H1 (cell line): ENCODE measurements around the gene TSHZ2. TPM values are rescaled to one million over a fixed set of nuclear protein-coding genes. Genes with fewer than 3 reads are reported as not detected.

Experiments used
- CTCF ChIA-PET: fragments of 300-600 bp; sonication (Branson Sonifier 250); formaldehyde crosslinking; loops from one replicate; lab custom pipeline; 2021; ENCODE audit not compliant: partially characterized antibody; lab: Charles Lee
- POLR2A ChIA-PET: fragments of 300-600 bp; sonication (Branson Sonifier 250); formaldehyde crosslinking; loops from one replicate; lab custom pipeline; 2021; ENCODE audit warnings: inconsistent platforms; ENCODE audit not compliant: partially characterized antibody; lab: Charles Lee
- DNase-seq, 2 experiments: peaks; one replicate each; pipeline versions ENCODE4 v3.0.0 to v3.0.0-alpha.2; 2010 to 2022; ENCODE audit warnings: low spot score in 2 of 2, low read depth in 1 of 2, mixed read lengths in 1 of 2
- FAIRE-seq: peaks from 2 replicates; lab custom pipeline; 2011; peaks lifted over from hg19 to GRCh38; lab: Jason Lieb, UNC
- H2AFZ ChIP-seq: 2 replicates; pipeline ENCODE4 v1.8.1; 2012; ENCODE audit warnings: low read length, inconsistent platforms
- H2AK5ac ChIP-seq: 2 replicates; pipeline ENCODE4 v1.6.1; 2013; ENCODE audit warnings: low read depth, low read length
- H2BK120ac ChIP-seq: replicated peaks from 2 replicates; pipeline ENCODE3; 2013; ENCODE audit warnings: low read depth, low read length, inconsistent platforms
- H2BK12ac ChIP-seq: 2 replicates; pipeline ENCODE4 v1.6.1; 2013; ENCODE audit warnings: low read depth, low read length
- H2BK15ac ChIP-seq: 2 replicates; pipeline ENCODE4 v1.6.1; 2013; ENCODE audit warnings: low read length
- H2BK20ac ChIP-seq: 2 replicates; pipeline ENCODE4 v1.6.1; 2013; ENCODE audit warnings: low read length
- H2BK5ac ChIP-seq: 2 replicates; pipeline ENCODE4 v1.6.1; 2013; ENCODE audit warnings: low read depth, low read length
- H3K14ac ChIP-seq: 2 replicates; pipeline ENCODE4 v1.6.1; 2013; ENCODE audit warnings: inconsistent platforms; ENCODE audit not compliant: insufficient read length
- H3K18ac ChIP-seq: 2 replicates; pipeline ENCODE4 v1.6.1; 2013; ENCODE audit warnings: low read length; ENCODE audit errors: extremely low read depth
- H3K23ac ChIP-seq: 2 replicates; pipeline ENCODE4 v1.6.1; 2013; ENCODE audit warnings: inconsistent platforms; ENCODE audit not compliant: insufficient read length
- H3K23me2 ChIP-seq: 2 replicates; pipeline ENCODE4 v1.6.1; 2013; ENCODE audit warnings: low read depth, low read length
- H3K27ac ChIP-seq: 2 replicates; pipeline ENCODE4 v1.6.1; 2011; ENCODE audit warnings: low read depth, low read length, inconsistent platforms
- H3K27me3 ChIP-seq, 4 experiments: replicated peaks in 1 of 4; 1 replicate in 1 of 4; 2 replicates in 3 of 4; pipeline versions ENCODE4 v1.6.1 to v1.8.1; 2011 to 2013; ENCODE audit warnings: low read length in 3 of 4, mild to moderate bottlenecking in 3 of 4, inconsistent platforms in 2 of 4, mixed read lengths in 2 of 4, moderate library complexity in 1 of 4; ENCODE audit not compliant: control insufficient read depth in 3 of 4, insufficient read depth in 3 of 4; ENCODE audit errors: extremely low read depth in 1 of 4
- H3K36me3 ChIP-seq, 4 experiments: 2 replicates each; pipeline versions ENCODE4 v1.6.1 to v1.8.1; 2011 to 2013; ENCODE audit warnings: mild to moderate bottlenecking in 4 of 4, low read length in 3 of 4, moderate library complexity in 2 of 4, control low read depth in 1 of 4, inconsistent platforms in 1 of 4; ENCODE audit not compliant: insufficient read depth in 4 of 4, control insufficient read depth in 2 of 4
- H3K4ac ChIP-seq: replicated peaks from 2 replicates; pipeline ENCODE3; 2013; ENCODE audit warnings: low read length, low read depth, mixed read lengths, inconsistent platforms; ENCODE audit not compliant: insufficient read length
- H3K4me1 ChIP-seq, 4 experiments: replicated peaks in 1 of 4; 1 replicate in 1 of 4; 2 replicates in 3 of 4; pipeline versions ENCODE4 v1.6.1 to v1.8.1; 2011 to 2013; ENCODE audit warnings: low read length in 3 of 4, inconsistent platforms in 2 of 4, mixed read lengths in 1 of 4; ENCODE audit not compliant: insufficient read depth in 4 of 4, control insufficient read depth in 3 of 4
- H3K4me2 ChIP-seq, 2 experiments: 2 replicates each; pipeline versions ENCODE4 v1.6.1 to v1.8.1; 2011 to 2013; ENCODE audit warnings: low read depth in 2 of 2, low read length in 2 of 2, control low read depth in 1 of 2, inconsistent platforms in 1 of 2, mild to moderate bottlenecking in 1 of 2; ENCODE audit not compliant: insufficient read depth in 1 of 2
- H3K4me3 ChIP-seq, 4 experiments: fragments of 200-600, 300-600 bp in 1 of 4; sonication (generic), shearing (Covaris generic), sonication (Bioruptor Twin) in 1 of 4; 2 replicates each; pipeline versions ENCODE4 v1.5.1 to v1.8.1; 2011 to 2016; ENCODE audit warnings: low read length in 4 of 4, low read depth in 3 of 4, control low read depth in 2 of 4, inconsistent platforms in 2 of 4, mild to moderate bottlenecking in 2 of 4, mixed read lengths in 1 of 4, moderate library complexity in 1 of 4; ENCODE audit not compliant: insufficient read depth in 2 of 4; ENCODE audit errors: extremely low read depth in 1 of 4
- H3K56ac ChIP-seq: replicated peaks from 2 replicates; pipeline ENCODE3; 2013; ENCODE audit warnings: low read depth, mild to moderate bottlenecking, mixed read lengths, low read length, inconsistent platforms; ENCODE audit not compliant: insufficient read length
- H3K79me1 ChIP-seq: 2 replicates; pipeline ENCODE4 v1.6.1; 2013; ENCODE audit warnings: low read depth, low read length, control low read depth
- H3K79me2 ChIP-seq, 2 experiments: 2 replicates each; pipeline versions ENCODE4 v1.6.1 to v1.8.1; 2012 to 2013; ENCODE audit warnings: low read length in 2 of 2, mild to moderate bottlenecking in 2 of 2, inconsistent platforms in 1 of 2; ENCODE audit not compliant: insufficient read depth in 2 of 2, control insufficient read depth in 1 of 2
- H3K9ac ChIP-seq, 4 experiments: replicated peaks in 1 of 4; 1 replicate in 1 of 4; 2 replicates in 3 of 4; pipeline versions ENCODE4 v1.6.1 to v1.8.1; 2011 to 2013; ENCODE audit warnings: low read depth in 3 of 4, low read length in 3 of 4, control low read depth in 2 of 4, mild to moderate bottlenecking in 2 of 4, moderate library complexity in 2 of 4, inconsistent platforms in 1 of 4; ENCODE audit errors: extremely low read depth in 1 of 4
- H3K9me3 ChIP-seq, 2 experiments: 2 replicates each; pipeline versions ENCODE4 v1.6.1 to v1.8.1; 2012 to 2013; ENCODE audit warnings: mild to moderate bottlenecking in 2 of 2, moderate library complexity in 2 of 2, control low read depth in 1 of 2, inconsistent platforms in 1 of 2, low read depth in 1 of 2, low read length in 1 of 2, mixed read lengths in 1 of 2; ENCODE audit not compliant: insufficient read depth in 2 of 2
- H4K20me1 ChIP-seq, 2 experiments: replicated peaks in 1 of 2; 2 replicates each; pipeline versions ENCODE3 to v1.8.1; 2011 to 2013; ENCODE audit warnings: inconsistent platforms in 2 of 2, low read length in 2 of 2, mild to moderate bottlenecking in 1 of 2; ENCODE audit not compliant: insufficient read depth in 2 of 2, control insufficient read depth in 1 of 2
- H4K5ac ChIP-seq: 2 replicates; pipeline ENCODE4 v1.6.1; 2013; ENCODE audit warnings: low read length, low read depth, mixed read lengths, inconsistent platforms; ENCODE audit not compliant: insufficient read length
- H4K8ac ChIP-seq: 2 replicates; pipeline ENCODE4 v1.8.0; 2013; ENCODE audit warnings: mild to moderate bottlenecking, moderate library complexity, low read length, inconsistent platforms; ENCODE audit not compliant: insufficient read depth; ENCODE audit errors: extremely low read depth
- H4K91ac ChIP-seq: replicated peaks from 2 replicates; pipeline ENCODE3; 2013; ENCODE audit warnings: low read length, mixed read lengths, inconsistent platforms; ENCODE audit not compliant: insufficient read length
- CREB1 ChIP-seq: IDR thresholded peaks from 2 replicates; pipeline ENCODE4 v1.6.1; 2012; ENCODE audit warnings: inconsistent platforms
- JUND ChIP-seq: IDR thresholded peaks from 2 replicates; pipeline ENCODE4 v1.6.1; 2011; ENCODE audit warnings: mild to moderate bottlenecking, improper control_type of control experiment, low read length
- KDM1A ChIP-seq: fragments of 200-600, 300-600 bp; sonication (generic); IDR thresholded peaks from 2 replicates; pipeline ENCODE4 v1.7.1; 2016; ENCODE audit warnings: mild to moderate bottlenecking, low read length, borderline replicate concordance
- KDM4A ChIP-seq: IDR thresholded peaks from one replicate; pipeline ENCODE4 v1.7.1; 2012; ENCODE audit warnings: low read depth, mild to moderate bottlenecking, moderate library complexity, low read length, inconsistent platforms; ENCODE audit not compliant: severe bottlenecking
- KDM5A ChIP-seq: fragments of 200-600 bp; IDR thresholded peaks from 2 replicates; pipeline ENCODE4 v1.7.1; 2012; ENCODE audit warnings: mild to moderate bottlenecking, low read length, inconsistent platforms, mixed read lengths
- NRF1 ChIP-seq: IDR thresholded peaks from 2 replicates; pipeline ENCODE4 v1.6.1; 2011; ENCODE audit warnings: mild to moderate bottlenecking, low read depth, low read length, improper control_type of control experiment
- POLR2A ChIP-seq, 2 experiments: IDR thresholded peaks; 1 replicate in 1 of 2; 2 replicates in 1 of 2; pipeline ENCODE4 v1.6.1; 2011; ENCODE audit warnings: low read depth in 2 of 2, low read length in 2 of 2, mild to moderate bottlenecking in 2 of 2; ENCODE audit errors: control extremely low read depth in 1 of 2
- RBBP5 ChIP-seq: IDR thresholded peaks from 2 replicates; pipeline ENCODE4 v1.7.1; 2012; ENCODE audit warnings: low read depth, mild to moderate bottlenecking, inconsistent platforms, low read length, moderate library complexity, borderline replicate concordance
- RNF2 ChIP-seq: fragments of 200-900, 300-1000 bp; sonication (generic); IDR thresholded peaks from 2 replicates; pipeline ENCODE4 v1.7.1; 2016; ENCODE audit warnings: borderline replicate concordance, low read depth, mild to moderate bottlenecking, antibody characterized with exemption, low read length; ENCODE audit not compliant: poor library complexity, severe bottlenecking; ENCODE audit errors: missing control alignments
- RXRA ChIP-seq: IDR thresholded peaks from 2 replicates; pipeline ENCODE4 v1.6.1; 2011; ENCODE audit warnings: low read depth, mild to moderate bottlenecking, low read length, moderate library complexity; ENCODE audit not compliant: insufficient read depth
- SAP30 ChIP-seq: fragments of 300-600 bp; sonication (generic); IDR thresholded peaks from 2 replicates; pipeline ENCODE4 v1.7.1; 2012; ENCODE audit warnings: low read length, moderate library complexity, mild to moderate bottlenecking, inconsistent platforms; ENCODE audit not compliant: insufficient read depth, insufficient replicate concordance
- SIN3A ChIP-seq, 2 experiments: IDR thresholded peaks in 1 of 2; conservative IDR thresholded peaks in 1 of 2; 2 replicates each; pipeline ENCODE4 v1.6.1; 2011 to 2012; ENCODE audit warnings: low read length in 2 of 2, improper control_type of control experiment in 1 of 2, low read depth in 1 of 2, mild to moderate bottlenecking in 1 of 2
- SP2 ChIP-seq: IDR thresholded peaks from 2 replicates; pipeline ENCODE4 v1.6.1; 2012; ENCODE audit warnings: mild to moderate bottlenecking, low read length, inconsistent platforms
- WGBS, 2 experiments: shearing (Covaris generic) in 1 of 2; methylation state at CpG; one replicate each; pipeline versions ENCODE4 v1.1.6 to v1.1.7; 2013 to 2015; ENCODE audit warnings: low lambda C conversion rate in 2 of 2, mixed read lengths in 2 of 2, inconsistent platforms in 1 of 2, low coverage in 1 of 2, missing lambda C conversion rate in 1 of 2; ENCODE audit not compliant: insufficient replicate concordance in 2 of 2, insufficient coverage in 1 of 2, insufficient read length in 1 of 2; ENCODE audit errors: extremely low coverage in 1 of 2, missing lambda C conversion rate in 1 of 2; 5-methylcytosine and 5-hydroxymethylcytosine counted together
- polyA plus RNA-seq, 7 experiments: library from polyadenylated mRNA; depleted of rRNA in 3 of 7; stranded (reverse) in 5 of 7; unstranded in 2 of 7; fragments of >200 nt in 5 of 7; fragments of 200-250 nt in 2 of 7; gene quantifications; 1 replicate in 5 of 7; 2 replicates in 1 of 7; 4 replicates in 1 of 7; pipeline versions ENCODE4 v1.2.1 to v1.2.3, GENCODE V29; 2011 to 2013; ENCODE audit warnings: missing spikeins in 2 of 7, mixed read lengths in 2 of 7
- total RNA-seq: library from RNA; stranded (reverse); fragmentation: NEBNext Ultra II Directional; extraction: Animal tissue kit (Norgen Biotek cat#: 25700); gene quantifications from 2 replicates; pipeline ENCODE4 v1.2.1, GENCODE V29; 2021
- TF ChIP-seq, protein P1 (sequence below): IDR thresholded peaks from 2 replicates; pipeline ENCODE4 v1.6.1; 2012; ENCODE audit warnings: inconsistent platforms

The TSHZ2 gene
- total and polyA plus RNA-seq, 2 of the 8 experiments (the other 6 are each of a cell fraction or from before 2014, with no cell fraction given), result 0.14 to 0.30 TPM

DNA sequence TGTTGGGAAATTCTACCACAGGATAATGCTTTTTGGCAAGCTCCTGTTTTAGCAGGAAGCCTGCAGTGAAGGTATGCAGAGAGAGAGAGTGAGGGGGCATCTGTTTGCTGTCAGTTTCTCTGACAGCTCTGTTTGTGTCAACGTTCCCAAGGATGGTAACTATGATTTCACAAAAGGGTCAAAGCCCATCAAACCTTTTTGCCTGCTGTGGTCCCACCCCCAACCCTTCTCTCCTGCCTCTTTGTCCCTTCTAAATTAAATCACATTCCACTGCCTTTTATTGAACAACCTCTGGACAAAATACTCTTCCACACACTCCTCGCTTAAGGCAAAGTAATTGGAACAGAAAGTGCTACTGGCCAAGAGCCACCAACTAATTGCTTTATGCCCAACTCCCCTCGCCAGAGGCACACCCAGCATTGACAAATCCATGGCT is 128.3 kb downstream of the TSHZ2 start:
- Histone ChIP-seq H2BK5ac (no peak overlapping the region), H3K79me2 (no peaks in the 10 kb centered on the region), H2BK12ac (no peak overlapping the region), H4K91ac (no peak overlapping the region), H2AFZ (no peak overlapping the region), H3K14ac (no peak overlapping the region), H3K9me3 (no peaks in the 10 kb centered on the region), H3K56ac (no peak overlapping the region), H2AK5ac (no peak overlapping the region), H3K18ac (no peak overlapping the region), H3K79me1 (no peaks in the 10 kb centered on the region), H3K23ac (no peak overlapping the region), H3K4me2 (no peak overlapping the region), H3K4me1 (no peaks in the 10 kb centered on the region), H4K5ac (no peak overlapping the region), H3K4ac (no peak overlapping the region), H3K23me2 (no peaks in the 10 kb centered on the region), H3K36me3 (no peaks in the 10 kb centered on the region), H2BK120ac (no peak overlapping the region), H4K20me1 (no peaks in the 10 kb centered on the region), H3K27ac (no peak overlapping the region), H3K4me3 (no peak overlapping the region), H3K27me3 (no peaks in the 10 kb centered on the region), H4K8ac (no peak overlapping the region), H2BK15ac (no peak overlapping the region), H3K9ac (no peak overlapping the region), H2BK20ac (no peak overlapping the region)
- ChIA-PET POLR2A (no interaction called here), CTCF (interaction anchor here (0.6 kb wide), 2 partner anchors 960 to 985 kb away, joined by 3 read pairs; no protein-coding TSS in a partner anchor)
- FAIRE-seq, result no peak
- WGBS, 2 experiments, result 85% methylated on average over 3 of the region's 3 CpGs; no CpG with 5 or more reads in 1 of the 2 experiments
- DNase-seq, result no peak
- no peak for TF ChIP-seq RBBP5
- TF ChIP-seq NRF1, result no peak
- no peak for TF ChIP-seq KDM5A
- no peak for TF ChIP-seq SP2
- no peak for TF ChIP-seq CREB1
- TF ChIP-seq RXRA, result no peak
- TF ChIP-seq POLR2A (IDR thresholded peaks at IDR 0.05; ENCODE audit: control extremely low read depth in 1 of 2, low read depth in 2 of 2, low read length in 2 of 2), result no peak
- no peak for TF ChIP-seq RNF2
- no peak for TF ChIP-seq SIN3A (conservative IDR thresholded peaks at IDR 0.05 in 1 of 2, IDR thresholded peaks at IDR 0.05 in 1 of 2; ENCODE audit: low read depth in 1 of 2, low read length in 2 of 2)
- TF ChIP-seq SAP30, result no peak
- no peak for TF ChIP-seq KDM1A
- TF ChIP-seq JUND, result no peak
- TF ChIP-seq KDM4A, result no peak
- TF ChIP-seq, protein P1, sequence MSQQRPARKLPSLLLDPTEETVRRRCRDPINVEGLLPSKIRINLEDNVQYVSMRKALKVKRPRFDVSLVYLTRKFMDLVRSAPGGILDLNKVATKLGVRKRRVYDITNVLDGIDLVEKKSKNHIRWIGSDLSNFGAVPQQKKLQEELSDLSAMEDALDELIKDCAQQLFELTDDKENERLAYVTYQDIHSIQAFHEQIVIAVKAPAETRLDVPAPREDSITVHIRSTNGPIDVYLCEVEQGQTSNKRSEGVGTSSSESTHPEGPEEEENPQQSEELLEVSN, result no peak
